Nephron progenitor cell (in vitro differentiated cells): ENCODE results near the gene GDA.

Source experiments
- DNase-seq: peaks from one replicate; pipeline ENCODE4 v3.0.0; 2021
- H3K27ac Mint-ChIP-seq: 2 replicates; pipeline ENCODE4 v1.8.0; 2021; ENCODE audit warnings: mild to moderate bottlenecking, moderate library complexity, mixed read lengths
- H3K27me3 Mint-ChIP-seq: 2 replicates; pipeline ENCODE4 v1.8.0; 2021; ENCODE audit warnings: mild to moderate bottlenecking, low read depth, mixed read lengths; ENCODE audit not compliant: poor library complexity
- H3K36me3 Mint-ChIP-seq: 2 replicates; pipeline ENCODE4 v1.8.0; 2021; ENCODE audit warnings: low read depth, mixed read lengths
- H3K4me1 Mint-ChIP-seq: 2 replicates; pipeline ENCODE4 v1.8.0; 2021; ENCODE audit warnings: mixed read lengths
- H3K4me3 Mint-ChIP-seq: 2 replicates; pipeline ENCODE4 v1.8.0; 2021; ENCODE audit warnings: mild to moderate bottlenecking, moderate library complexity, mixed read lengths
- H3K9me3 Mint-ChIP-seq: 2 replicates; pipeline ENCODE4 v1.8.0; 2021; ENCODE audit warnings: mild to moderate bottlenecking, moderate library complexity, mixed read lengths
- TF ChIP-seq, protein P1 (sequence below): fragments of 200-600 bp; sonication (generic); IDR thresholded peaks from 2 replicates; pipeline ENCODE4 v1.5.0; 2021; ENCODE audit warnings: antibody characterized with exemption

The GDA gene

DNA sequence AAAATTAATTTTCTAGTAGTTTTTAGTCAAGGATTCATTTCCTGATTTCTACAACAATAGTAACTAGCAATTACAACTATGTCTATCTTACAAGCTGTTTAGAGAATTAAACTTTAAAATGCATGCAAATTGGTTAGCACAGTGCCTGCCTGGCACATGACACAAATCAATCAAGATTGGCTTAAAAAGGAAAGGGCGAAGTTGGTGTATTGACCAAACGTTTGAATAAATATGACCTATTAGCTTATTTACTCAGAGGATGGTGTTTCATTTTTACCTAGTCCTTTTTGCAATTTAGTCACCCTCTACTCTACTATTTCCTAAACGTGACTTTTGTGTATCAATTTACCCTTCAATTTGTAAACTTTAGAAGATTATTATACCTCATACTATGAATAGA is 83.5 kb downstream of the GDA start:
- Mint-ChIP-seq H3K27me3 (no peaks in the 10 kb centered on the region), H3K4me1 (no peaks in the 10 kb centered on the region), H3K9me3 (no peaks in the 10 kb centered on the region), H3K4me3 (no peak overlapping the region), H3K36me3 (no peaks in the 10 kb centered on the region), H3K27ac (no peak overlapping the region)
- DNase-seq = no peak
- TF ChIP-seq, protein P1, sequence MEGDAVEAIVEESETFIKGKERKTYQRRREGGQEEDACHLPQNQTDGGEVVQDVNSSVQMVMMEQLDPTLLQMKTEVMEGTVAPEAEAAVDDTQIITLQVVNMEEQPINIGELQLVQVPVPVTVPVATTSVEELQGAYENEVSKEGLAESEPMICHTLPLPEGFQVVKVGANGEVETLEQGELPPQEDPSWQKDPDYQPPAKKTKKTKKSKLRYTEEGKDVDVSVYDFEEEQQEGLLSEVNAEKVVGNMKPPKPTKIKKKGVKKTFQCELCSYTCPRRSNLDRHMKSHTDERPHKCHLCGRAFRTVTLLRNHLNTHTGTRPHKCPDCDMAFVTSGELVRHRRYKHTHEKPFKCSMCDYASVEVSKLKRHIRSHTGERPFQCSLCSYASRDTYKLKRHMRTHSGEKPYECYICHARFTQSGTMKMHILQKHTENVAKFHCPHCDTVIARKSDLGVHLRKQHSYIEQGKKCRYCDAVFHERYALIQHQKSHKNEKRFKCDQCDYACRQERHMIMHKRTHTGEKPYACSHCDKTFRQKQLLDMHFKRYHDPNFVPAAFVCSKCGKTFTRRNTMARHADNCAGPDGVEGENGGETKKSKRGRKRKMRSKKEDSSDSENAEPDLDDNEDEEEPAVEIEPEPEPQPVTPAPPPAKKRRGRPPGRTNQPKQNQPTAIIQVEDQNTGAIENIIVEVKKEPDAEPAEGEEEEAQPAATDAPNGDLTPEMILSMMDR = no peak

DNA sequence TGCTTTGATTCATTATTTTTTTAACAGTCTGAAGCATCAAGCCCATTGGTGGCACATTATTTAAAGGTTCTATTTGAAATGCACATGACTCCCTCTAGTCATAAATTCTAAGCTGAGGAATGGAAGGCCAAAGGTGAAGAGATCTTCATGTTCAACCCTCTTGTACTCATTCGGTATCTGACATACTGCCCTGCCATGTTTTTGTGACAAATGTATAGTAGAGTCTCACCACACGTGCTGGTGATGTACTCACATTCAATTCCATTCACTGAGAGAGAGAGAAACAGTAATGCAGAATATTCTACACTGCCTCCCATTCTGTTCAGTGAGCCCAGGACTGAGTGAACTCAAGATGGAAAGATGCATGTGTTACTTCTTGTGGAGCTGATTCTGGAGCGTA is 98.3 kb downstream of the GDA start:
- H3K27ac Mint-ChIP-seq = no peak overlapping the region
- peaks cover 5% of the 10 kb centered on the region for H3K27me3 Mint-ChIP-seq
- H3K36me3 Mint-ChIP-seq = no peaks in the 10 kb centered on the region
- H3K9me3 Mint-ChIP-seq = no peaks in the 10 kb centered on the region
- H3K4me1 Mint-ChIP-seq = no peaks in the 10 kb centered on the region
- TF ChIP-seq, protein P1 = no peak
- no peak overlapping the region for H3K4me3 Mint-ChIP-seq
- no peak for DNase-seq

DNA sequence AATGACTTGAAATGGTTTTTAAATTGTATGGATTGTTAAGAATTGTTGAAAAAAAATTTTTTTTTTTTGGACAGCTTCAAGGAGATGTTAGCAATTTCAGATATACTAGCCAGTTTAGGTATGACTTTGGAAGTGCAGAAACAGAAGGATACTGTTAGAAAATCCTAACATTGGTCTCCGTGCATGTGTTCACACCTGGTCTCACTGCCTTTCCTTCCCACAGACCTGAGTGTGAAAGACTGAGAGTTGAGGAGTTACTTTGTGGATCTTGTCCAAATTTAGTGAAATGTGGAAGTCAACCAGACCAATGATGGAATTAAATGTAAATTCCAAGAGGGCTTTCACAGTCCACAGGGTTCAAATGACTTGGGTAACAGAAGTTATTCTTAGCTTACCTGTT is 102.3 kb downstream of the GDA start:
- no peaks in the 10 kb centered on the region for H3K9me3 Mint-ChIP-seq
- H3K36me3 Mint-ChIP-seq = no peaks in the 10 kb centered on the region
- TF ChIP-seq, protein P1 = no peak
- no peaks in the 10 kb centered on the region for H3K27me3 Mint-ChIP-seq
- no peak overlapping the region for H3K4me3 Mint-ChIP-seq
- peaks cover 7% of the 10 kb centered on the region for H3K4me1 Mint-ChIP-seq
- no peak overlapping the region for H3K27ac Mint-ChIP-seq
- no peak for DNase-seq

DNA sequence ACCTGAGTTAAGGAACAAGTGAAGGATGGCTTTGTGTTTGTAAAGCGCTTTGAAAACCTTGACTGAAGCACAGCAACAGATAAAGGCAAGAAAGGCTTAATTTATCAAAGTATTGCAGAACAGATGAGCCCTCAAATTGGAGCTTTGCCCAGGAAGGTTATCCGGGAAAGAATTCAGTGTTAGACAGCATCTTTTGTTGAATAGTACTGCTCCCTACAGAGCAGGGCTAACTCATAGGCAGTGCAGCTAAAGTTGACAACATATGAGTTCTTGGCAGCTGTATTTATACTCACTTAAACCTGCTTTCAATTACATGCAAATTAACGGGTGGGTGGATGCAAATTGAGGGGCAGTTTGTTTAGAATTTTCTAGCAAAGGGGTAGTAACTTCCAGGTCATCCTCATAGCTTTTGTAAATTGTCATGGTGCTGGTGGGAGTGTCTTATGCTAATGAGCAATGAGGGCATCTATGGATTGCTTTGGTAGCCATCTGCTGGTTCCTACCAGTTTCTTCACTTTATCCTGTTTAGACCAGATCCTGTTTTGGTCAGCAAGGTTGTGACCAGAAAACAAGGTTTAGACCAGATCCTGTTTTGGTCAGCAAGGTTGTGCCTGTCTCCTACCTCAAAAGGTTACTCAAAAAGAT is 105.8 kb downstream of the GDA start:
- DNase-seq = no peak
- Mint-ChIP-seq H3K4me3 (no peak overlapping the region), H3K4me1 (peaks cover 11% of the 10 kb centered on the region), H3K27ac (no peak overlapping the region), H3K9me3 (no peaks in the 10 kb centered on the region), H3K36me3 (no peaks in the 10 kb centered on the region), H3K27me3 (no peaks in the 10 kb centered on the region)
- TF ChIP-seq, protein P1 = no peak

DNA sequence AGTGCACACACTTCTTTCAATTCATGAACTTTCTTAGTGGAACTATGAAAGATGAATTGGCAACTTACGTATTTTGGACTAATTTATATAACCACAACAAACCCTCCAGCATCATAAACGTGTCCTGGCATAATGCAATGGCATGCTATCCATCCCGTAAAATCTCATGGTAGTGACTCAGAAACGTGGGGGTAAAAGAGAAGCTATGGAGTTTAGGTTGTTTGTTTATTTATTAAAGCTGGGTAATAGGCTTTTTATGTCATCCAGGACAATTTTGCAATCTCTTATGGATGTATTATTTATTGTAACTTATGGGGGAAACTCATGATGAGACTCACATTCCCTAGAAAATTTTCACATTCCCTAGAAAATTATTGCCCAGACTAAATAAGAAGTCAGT is 106.3 kb downstream of the GDA start:
- H3K4me3 Mint-ChIP-seq = no peak overlapping the region
- no peak for DNase-seq
- H3K9me3 Mint-ChIP-seq = no peaks in the 10 kb centered on the region
- H3K27me3 Mint-ChIP-seq = no peaks in the 10 kb centered on the region
- no peaks in the 10 kb centered on the region for H3K36me3 Mint-ChIP-seq
- H3K27ac Mint-ChIP-seq = no peak overlapping the region
- TF ChIP-seq, protein P1 = no peak
- peaks cover 11% of the 10 kb centered on the region for H3K4me1 Mint-ChIP-seq

DNA sequence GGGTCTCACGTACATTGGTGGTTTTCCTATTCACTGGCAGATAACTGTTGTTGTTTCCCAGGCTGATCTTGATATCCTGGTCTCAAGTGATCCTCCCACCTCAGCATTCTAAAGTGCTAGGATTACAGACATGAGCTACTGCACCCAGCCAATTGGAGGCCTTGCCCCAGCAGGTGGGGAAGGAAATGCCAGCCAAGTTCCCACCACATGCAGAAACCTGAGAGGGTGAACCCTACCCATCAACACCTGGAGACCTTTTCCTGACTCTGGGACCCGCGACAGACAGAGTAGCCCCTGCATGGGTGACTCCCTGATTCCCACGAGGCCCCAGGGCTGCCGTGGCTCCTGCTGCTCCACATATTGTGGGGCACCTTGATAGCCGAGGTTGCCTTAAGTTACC is 107.7 kb downstream of the GDA start:
- Mint-ChIP-seq H3K4me3 (no peak overlapping the region), H3K27me3 (no peaks in the 10 kb centered on the region), H3K4me1 (peaks cover 11% of the 10 kb centered on the region), H3K27ac (no peak overlapping the region), H3K36me3 (no peaks in the 10 kb centered on the region), H3K9me3 (no peaks in the 10 kb centered on the region)
- no peak for DNase-seq
- TF ChIP-seq, protein P1 = no peak
